ENCODE measurements around the gene METTL13.

DNA sequence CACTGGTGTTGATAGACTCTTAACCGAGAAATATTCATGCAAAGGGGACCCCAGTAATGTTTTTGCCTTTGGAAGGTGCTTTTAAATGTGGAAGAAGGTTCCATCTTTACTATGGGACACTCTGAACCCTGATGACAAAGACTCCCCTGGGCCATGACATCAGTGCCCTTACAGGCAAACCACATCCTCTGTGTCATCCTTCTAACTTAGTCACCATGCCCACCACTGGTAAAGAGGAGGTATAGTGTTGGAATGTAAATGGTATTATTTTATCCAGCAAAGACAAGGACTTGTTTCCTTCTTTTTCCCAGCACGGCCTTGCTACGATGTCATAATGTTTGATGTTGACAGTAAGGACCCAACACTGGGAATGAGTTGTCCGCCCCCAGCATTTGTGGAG lies 12.6 kb downstream of the METTL13 start:
- TF ChIP-seq BHLHE40 (IDR thresholded peaks at IDR 0.05; ENCODE audit: borderline replicate concordance) = no peak
- no peak for TF ChIP-seq SP1 (IDR thresholded peaks at IDR 0.05)
- TF ChIP-seq NFRKB (IDR thresholded peaks at IDR 0.05) = no peak
- TF ChIP-seq, protein P1, sequence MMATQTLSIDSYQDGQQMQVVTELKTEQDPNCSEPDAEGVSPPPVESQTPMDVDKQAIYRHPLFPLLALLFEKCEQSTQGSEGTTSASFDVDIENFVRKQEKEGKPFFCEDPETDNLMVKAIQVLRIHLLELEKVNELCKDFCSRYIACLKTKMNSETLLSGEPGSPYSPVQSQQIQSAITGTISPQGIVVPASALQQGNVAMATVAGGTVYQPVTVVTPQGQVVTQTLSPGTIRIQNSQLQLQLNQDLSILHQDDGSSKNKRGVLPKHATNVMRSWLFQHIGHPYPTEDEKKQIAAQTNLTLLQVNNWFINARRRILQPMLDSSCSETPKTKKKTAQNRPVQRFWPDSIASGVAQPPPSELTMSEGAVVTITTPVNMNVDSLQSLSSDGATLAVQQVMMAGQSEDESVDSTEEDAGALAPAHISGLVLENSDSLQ (IDR thresholded peaks at IDR 0.05) = no peak
- TF ChIP-seq FOXA1 (IDR thresholded peaks at IDR 0.05) = no peak
- no peak for TF ChIP-seq ZNF384 (IDR thresholded peaks at IDR 0.05)
- TF ChIP-seq HDGF (IDR thresholded peaks at IDR 0.05; ENCODE audit: borderline replicate concordance) = no peak
- no peak for TF ChIP-seq SUZ12 (IDR thresholded peaks at IDR 0.05)
- no peak for TF ChIP-seq FOXK2 (IDR thresholded peaks at IDR 0.05)
- no peak for TF ChIP-seq TARDBP (IDR thresholded peaks at IDR 0.05)
- no peak for TF ChIP-seq FOXM1 (IDR thresholded peaks at IDR 0.05; ENCODE audit: borderline replicate concordance)
- TF ChIP-seq ARNT (IDR thresholded peaks at IDR 0.05) = no peak
